GM12865 (cell line): ENCODE data around the gene ACSS3.

ENCODE experiments used
- DNase-seq: peaks from one replicate; pipeline ENCODE4 v3.0.0; 2010; ENCODE audit warnings: low read depth
- H3K4me3 ChIP-seq: 2 replicates; pipeline ENCODE4 v1.5.1; 2011; ENCODE audit warnings: mild to moderate bottlenecking, low read depth, low read length, control low read depth
- CTCF ChIP-seq: IDR thresholded peaks from 2 replicates; pipeline ENCODE4 v1.5.1; 2011; ENCODE audit warnings: low read length, control low read depth, low read depth, inconsistent platforms; ENCODE audit not compliant: insufficient read depth; ENCODE audit errors: missing control alignments

The ACSS3 gene

GRCh38 chr12:81231574-81232368 lies 153.9 kb downstream of the ACSS3 start:
- no peak overlapping the region for H3K4me3 ChIP-seq
- no peak for TF ChIP-seq CTCF
- peak; percentile 8 for DNase-seq

- no peak overlapping the region for H3K4me3 ChIP-seq
- no peak for DNase-seq
- no peak for TF ChIP-seq CTCF
These were observed 167.6 kb downstream of the ACSS3 start for GRCh38 chr12:81245458-81245857.

GRCh38 chr12:81245907-81246570 lies 168.2 kb downstream of the ACSS3 start:
- TF ChIP-seq CTCF = no peak
- H3K4me3 ChIP-seq = no peak overlapping the region
- no peak for DNase-seq

GRCh38 chr12:81249976-81250375 lies 172.1 kb downstream of the ACSS3 start:
- no peak overlapping the region for H3K4me3 ChIP-seq
- no peak for DNase-seq
- no peak for TF ChIP-seq CTCF

GRCh38 chr12:81252228-81252627 lies 174.3 kb downstream of the ACSS3 start:
- no peak for TF ChIP-seq CTCF

GRCh38 chr12:81253360-81253759 lies 175.5 kb downstream of the ACSS3 start:
- TF ChIP-seq CTCF = no peak
- no peak for DNase-seq

More at GRCh38 chr12:81252228-81252627, 174.3 kb downstream of the ACSS3 start:
- H3K4me3 ChIP-seq = no peak overlapping the region
- DNase-seq = no peak

More at GRCh38 chr12:81253360-81253759, 175.5 kb downstream of the ACSS3 start:
- no peak overlapping the region for H3K4me3 ChIP-seq
